Skeletal muscle tissue (tissue), 5 donors: ENCODE data around the gene INS. TPM values are rescaled to one million over a fixed set of nuclear protein-coding genes. Genes with fewer than 3 reads are reported as not detected.
A peak's percentile ranks its signal among the peaks of the same experiment; 100 is the strongest.

ENCODE experiments used
- H3K27ac ChIP-seq: one replicate; pipeline ENCODE4 v1.7.0; 2013; ENCODE audit warnings: mild to moderate bottlenecking, low read depth, low read length, inconsistent platforms
- H3K27me3 ChIP-seq, 3 donors: one replicate each; pipeline ENCODE4 v1.7.0; 2013; ENCODE audit warnings: low read length in 3 of 3; ENCODE audit not compliant: control insufficient read depth in 3 of 3, insufficient read depth in 3 of 3
- H3K36me3 ChIP-seq, 3 donors: one replicate each; pipeline ENCODE4 v1.7.0; 2013; ENCODE audit warnings: low read length in 3 of 3; ENCODE audit not compliant: control insufficient read depth in 3 of 3, insufficient read depth in 3 of 3
- H3K4me1 ChIP-seq, 3 donors: one replicate each; pipeline ENCODE4 v1.7.0; 2013; ENCODE audit warnings: low read length in 3 of 3, mild to moderate bottlenecking in 3 of 3; ENCODE audit not compliant: control insufficient read depth in 3 of 3, insufficient read depth in 3 of 3
- H3K4me3 ChIP-seq, 3 donors: one replicate each; pipeline ENCODE4 v1.7.0; 2013; ENCODE audit warnings: low read length in 3 of 3
- H3K9ac ChIP-seq, 3 donors: one replicate each; pipeline ENCODE4 v1.7.0; 2013; ENCODE audit warnings: low read length in 3 of 3, mild to moderate bottlenecking in 3 of 3, moderate library complexity in 2 of 3, low read depth in 1 of 3
- H3K9me3 ChIP-seq, 3 donors: one replicate each; pipeline ENCODE4 v1.7.0; 2013; ENCODE audit warnings: low read length in 3 of 3; ENCODE audit not compliant: control insufficient read depth in 3 of 3
- small RNA-seq: library from RNA; depleted of rRNA; stranded (forward); fragments of <200 nt; gene quantifications from one replicate; pipeline ENCODE3, GENCODE V24; 2014
- total RNA-seq: library from RNA; depleted of rRNA; stranded (reverse); fragments of >200 nt; gene quantifications from one replicate; pipeline ENCODE4 v1.2.3, GENCODE V29; 2014
- donor health status: Osteomylitis.

INS gene
- total RNA-seq, 1 donor from 2014 or later, result not detected

GRCh38 chr11:2118677-2119076 lies 42.3 kb downstream of the INS start:
- Histone ChIP-seq H3K9me3 (peaks cover 0 to 5% (median 0%) of the 10 kb centered on the region in 3 donors), H3K4me1 (no peaks in the 10 kb centered on the region), H3K27me3 (peaks cover 8 to 32% (median 28%) of the 10 kb centered on the region in 3 donors), H3K27ac (no peak overlapping the region), H3K36me3 (no peaks in the 10 kb centered on the region), H3K4me3 (no peak overlapping the region), H3K9ac (no peak overlapping the region)

DNA sequence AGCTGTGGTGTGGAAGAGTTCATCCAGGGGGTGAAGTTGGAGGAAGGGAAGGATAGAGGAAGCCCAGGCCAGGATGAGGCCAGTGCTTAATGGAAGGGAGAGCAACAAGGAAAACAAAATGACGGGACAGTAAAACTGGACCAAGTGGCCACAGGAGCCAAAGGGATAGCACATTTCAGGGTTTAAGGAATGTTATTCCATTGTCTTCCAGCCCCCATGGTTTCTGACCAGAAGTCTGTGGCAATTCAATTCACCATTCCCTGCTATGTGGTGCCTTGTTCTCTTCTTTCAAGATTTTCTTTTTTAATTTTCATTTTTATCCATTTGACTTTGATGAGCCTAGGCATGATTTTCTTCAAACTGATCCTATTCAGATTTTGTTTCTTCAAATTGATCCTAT lies 44.3 kb downstream of the INS start:
- Histone ChIP-seq H3K27ac (no peak overlapping the region), H3K27me3 (peaks cover 8 to 19% (median 19%) of the 10 kb centered on the region in 3 donors), H3K9me3 (peaks cover 0 to 5% (median 0%) of the 10 kb centered on the region in 3 donors), H3K9ac (no peak overlapping the region), H3K36me3 (no peaks in the 10 kb centered on the region), H3K4me1 (no peaks in the 10 kb centered on the region), H3K4me3 (no peak overlapping the region)

GRCh38 chr11:2115308-2115707 lies 45.7 kb downstream of the INS start:
- Histone ChIP-seq H3K9me3 (peaks cover 0 to 5% (median 0%) of the 10 kb centered on the region in 3 donors), H3K27ac (no peak overlapping the region), H3K36me3 (no peaks in the 10 kb centered on the region), H3K4me1 (no peaks in the 10 kb centered on the region), H3K4me3 (no peak overlapping the region), H3K9ac (no peak overlapping the region), H3K27me3 (peaks cover 0 to 8% (median 6%) of the 10 kb centered on the region in 3 donors)

DNA sequence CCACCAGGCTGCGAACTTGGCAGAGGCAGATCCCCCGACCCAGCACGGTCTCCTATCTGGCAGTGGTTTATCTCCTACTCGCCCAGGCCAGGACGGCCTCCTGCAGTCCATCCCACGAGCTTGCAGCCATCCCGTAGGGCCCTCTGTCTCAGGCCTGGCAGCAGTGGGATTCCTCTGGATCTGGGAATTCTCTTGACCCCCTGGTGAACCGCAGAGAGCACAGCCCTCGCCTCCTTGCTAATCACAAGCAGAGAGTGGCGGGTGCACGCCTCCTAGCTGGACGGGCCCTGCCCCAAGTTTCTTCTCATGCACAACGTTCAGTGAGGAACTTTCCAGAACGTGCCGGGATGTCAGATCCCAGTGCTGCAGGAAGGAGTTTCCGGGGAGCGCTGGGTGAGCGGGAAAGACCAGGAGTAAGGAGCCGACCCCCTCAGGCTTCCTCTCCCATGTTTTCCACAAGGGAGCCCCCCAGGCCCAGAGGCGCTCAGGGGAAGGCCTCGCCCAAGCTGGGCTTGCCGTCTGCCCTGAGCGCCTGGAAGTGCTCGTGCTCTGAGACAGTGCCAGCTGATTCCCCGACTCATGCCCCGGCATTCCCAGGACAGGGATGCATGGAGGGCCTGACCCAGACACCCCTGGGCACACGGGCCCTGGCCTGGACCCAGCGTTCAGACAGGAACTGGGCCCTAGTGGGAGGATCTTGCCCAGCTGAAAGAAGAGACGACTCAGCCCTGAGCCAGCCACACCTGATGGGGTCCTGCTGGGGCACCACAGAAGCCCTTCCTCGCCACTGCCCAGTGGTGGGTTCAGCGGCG lies 46.4 kb downstream of the INS start:
- no peaks in the 10 kb centered on the region for H3K36me3 ChIP-seq
- H3K9ac ChIP-seq, result no peak overlapping the region
- H3K4me1 ChIP-seq, result peaks cover 0 to 3% (median 2%) of the 10 kb centered on the region in 3 donors
- no peak overlapping the region for H3K27ac ChIP-seq
- H3K9me3 ChIP-seq, result peaks cover 0 to 5% (median 0%) of the 10 kb centered on the region in 3 donors
- no peak overlapping the region for H3K4me3 ChIP-seq
- peaks cover 0 to 3% (median 2%) of the 10 kb centered on the region in 3 donors for H3K27me3 ChIP-seq

- Histone ChIP-seq H3K27ac (no peak overlapping the region), H3K27me3 (peaks cover 0 to 3% (median 0%) of the 10 kb centered on the region in 3 donors), H3K36me3 (no peaks in the 10 kb centered on the region), H3K4me1 (peaks cover 1 to 7% (median 6%) of the 10 kb centered on the region in 3 donors), H3K4me3 (no peak overlapping the region), H3K9me3 (peaks cover 0 to 5% (median 0%) of the 10 kb centered on the region in 3 donors), H3K9ac (no peak overlapping the region)
These were observed 47.2 kb downstream of the INS start for GRCh38 chr11:2113776-2114175.

GRCh38 chr11:2110521-2110920 lies 50.5 kb downstream of the INS start:
- peaks cover 9 to 16% (median 12%) of the 10 kb centered on the region in 3 donors for H3K4me1 ChIP-seq
- H3K4me3 ChIP-seq, result no peak overlapping the region
- no peaks in the 10 kb centered on the region for H3K36me3 ChIP-seq
- peaks cover 0 to 3% (median 0%) of the 10 kb centered on the region in 3 donors for H3K27me3 ChIP-seq
- H3K9me3 ChIP-seq, result no peaks in the 10 kb centered on the region
- no peak overlapping the region for H3K27ac ChIP-seq
- no peak overlapping the region for H3K9ac ChIP-seq

Small RNAs within 50 kb of the gene (small RNA-seq; reads per million reads assigned to genes)
- gene MIR4686 (not detected), gene MIR483 (36.6 reads per million, percentile 95 among the genes with 10 or more reads in this experiment)

Other genes starting within 250 kb of the INS start
- 4,042 TPM for gene TNNT3, start 241.5 kb downstream of the INS start, total RNA-seq
- 12.0 TPM for gene MRPL23, start 213.9 kb downstream of the INS start, total RNA-seq
- gene H19, start 163.4 kb downstream of the INS start, total RNA-seq, result 27,241 TPM
- 711 TPM for gene IGF2, start 21.8 kb downstream of the INS start, total RNA-seq
- gene TH, start 10.6 kb upstream of the INS start, total RNA-seq, result not detected
- gene ASCL2, start 109.4 kb upstream of the INS start, total RNA-seq, result not detected
- gene C11orf21, start 140.7 kb upstream of the INS start, total RNA-seq, result 1.6 TPM
- 2.1 TPM for gene TSPAN32, start 140.8 kb upstream of the INS start, total RNA-seq
- 221 TPM for gene CD81, start 216.1 kb upstream of the INS start, total RNA-seq
- gene TSSC4, start 239.5 kb upstream of the INS start, total RNA-seq, result 23.5 TPM